Panc1 (cell line): ENCODE results near the gene NDC1. TPM values are rescaled to one million over a fixed set of nuclear protein-coding genes. Genes with fewer than 3 reads are reported as not detected.

Experiments used
- ATAC-seq: fragments of 200-7000 bp; cut with Tn5 transposase; 2 replicates; pipeline ENCODE4 v1.9.1; 2020; ENCODE audit warnings: mild to moderate bottlenecking, moderate library complexity
- BruUV-seq: library from RNA; stranded (reverse); fragments of 400-500 nt; replicated peaks from 2 replicates; lab custom pipeline; 2021; lab: Mats Ljungman, UMichigan
- CTCF ChIA-PET: fragments of 300-600 bp; sonication (Branson Sonifier 250); formaldehyde crosslinking; loops from one replicate; lab custom pipeline; 2022; ENCODE audit warnings: antibody characterized with exemption; lab: Charles Lee
- POLR2A ChIA-PET: fragments of 300-600 bp; sonication (Branson Sonifier 250); formaldehyde crosslinking; loops from one replicate; lab custom pipeline; 2022; ENCODE audit warnings: antibody characterized with exemption; lab: Charles Lee
- DNase-seq: peaks from one replicate; pipeline ENCODE4 v3.0.0-alpha.2; 2010; ENCODE audit warnings: low read depth, low spot score
- H3K27ac ChIP-seq: 2 replicates; pipeline ENCODE4 v1.5.1; 2011; ENCODE audit warnings: mild to moderate bottlenecking, low read length, inconsistent platforms
- H3K27me3 ChIP-seq: fragments of 200-500 bp; sonication (Bioruptor generic); 2 replicates; pipeline ENCODE4 v1.6.0; 2014; ENCODE audit warnings: low read length, inconsistent platforms; ENCODE audit not compliant: control insufficient read depth, insufficient read depth
- H3K36me3 ChIP-seq: fragments of 200-500 bp; sonication (Bioruptor generic); 2 replicates; pipeline ENCODE4 v1.5.1; 2014; ENCODE audit warnings: inconsistent platforms, mild to moderate bottlenecking, low read length, moderate library complexity; ENCODE audit not compliant: control insufficient read depth, insufficient read depth
- H3K4me1 ChIP-seq: 2 replicates; pipeline ENCODE4 v1.5.1; 2011; ENCODE audit warnings: inconsistent platforms, mild to moderate bottlenecking, low read length, moderate library complexity; ENCODE audit not compliant: control insufficient read depth, insufficient read depth
- H3K4me3 ChIP-seq, 2 experiments: 2 replicates each; pipeline ENCODE4 v1.5.1; 2011 to 2012; ENCODE audit warnings: low read depth in 2 of 2, low read length in 2 of 2, mild to moderate bottlenecking in 2 of 2, inconsistent platforms in 1 of 2, moderate library complexity in 1 of 2
- H3K9me3 ChIP-seq: fragments of 200-500 bp; sonication (Bioruptor generic); 2 replicates; pipeline ENCODE4 v1.5.1; 2014; ENCODE audit warnings: low read depth, mild to moderate bottlenecking, inconsistent platforms, low read length, moderate library complexity; ENCODE audit not compliant: control insufficient read depth, insufficient read depth
- POLR2AphosphoS5 ChIP-seq: IDR thresholded peaks from 2 replicates; pipeline ENCODE4 v1.6.1; 2012; ENCODE audit warnings: mild to moderate bottlenecking, low read depth, low read length, moderate library complexity
- SIN3A ChIP-seq: IDR thresholded peaks from 2 replicates; pipeline ENCODE4 v1.6.1; 2012; ENCODE audit warnings: low read depth, mild to moderate bottlenecking, low read length, moderate library complexity, borderline replicate concordance; ENCODE audit not compliant: insufficient read depth
- TCF7L2 ChIP-seq: IDR thresholded peaks from 2 replicates; pipeline ENCODE4 v1.6.1; 2011; ENCODE audit warnings: mild to moderate bottlenecking, low read depth, low read length, inconsistent platforms
- in situ Hi-C: cut with HindIII; loops from 2 replicates; pipeline ENCODE4 v1.10.0; 2016; ENCODE audit warnings: low sequenced_read_pairs, low pct_unique_long_range_greater_than_20kb
- intact Hi-C: fragments of 100-400 bp; cut with micrococcal nuclease; formaldehyde crosslinking; loops from one replicate; pipeline ENCODE4 v1.10.0; 2022; ENCODE audit not compliant: unreplicated experiment
- total RNA-seq: library from RNA; stranded (reverse); gene quantifications from one replicate; pipeline ENCODE4 v1.2.1, GENCODE V29; 2021; ENCODE audit not compliant: unreplicated experiment
- TF ChIP-seq, protein P1 (sequence below), 2 experiments: IDR thresholded peaks; 2 replicates each; pipeline ENCODE4 v1.6.1; 2011 to 2012; ENCODE audit warnings: low read depth in 2 of 2, control low read depth in 1 of 2, low read length in 1 of 2, mild to moderate bottlenecking in 1 of 2, moderate library complexity in 1 of 2; ENCODE audit not compliant: insufficient read depth in 1 of 2
- TF ChIP-seq, protein P2 (sequence below): fragments of 450-650 bp; IDR thresholded peaks from 2 replicates; pipeline ENCODE4 v1.5.1; 2017; ENCODE audit warnings: mild to moderate bottlenecking

Gene NDC1
- total RNA-seq, 1 experiment from 2014 or later, result 44.4 TPM

DNA sequence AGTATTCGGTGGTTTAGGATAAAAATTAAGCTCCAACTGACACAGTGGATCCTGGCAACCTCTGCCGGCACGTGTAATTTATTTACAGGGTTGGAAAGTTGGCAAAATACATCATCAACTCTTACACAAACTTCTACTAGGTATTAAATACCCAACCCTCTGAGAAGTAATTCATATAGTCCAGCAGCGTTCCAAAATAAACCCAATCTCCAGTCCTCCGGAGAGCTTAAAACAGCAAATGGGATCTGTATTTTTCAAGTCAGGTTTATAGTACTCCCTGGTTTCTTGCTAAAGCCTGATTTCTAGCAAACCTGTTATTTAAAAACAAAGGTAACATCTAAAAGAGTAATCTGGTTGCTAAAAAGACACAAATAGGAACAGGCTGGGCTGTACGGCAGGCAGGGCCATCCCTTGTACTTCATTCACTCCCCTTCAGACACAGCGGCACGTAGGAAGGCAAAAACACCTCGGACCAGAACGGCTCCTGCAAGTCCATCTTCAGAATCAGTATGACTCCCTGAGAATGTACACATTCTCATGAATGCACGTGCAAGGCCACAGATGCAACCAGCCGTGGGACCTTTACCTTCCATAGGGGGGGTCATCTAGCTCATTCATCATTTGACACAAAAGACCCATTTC, 107.8 kb downstream of the NDC1 start:
- Histone ChIP-seq H3K27ac (no peak overlapping the region), H3K9me3 (no peaks in the 10 kb centered on the region), H3K36me3 (no peaks in the 10 kb centered on the region), H3K4me1 (peaks cover 2% of the 10 kb centered on the region; the same call in 1 of the 2 replicates), H3K27me3 (no peaks in the 10 kb centered on the region; the same call in 1 of the 2 replicates), H3K4me3 (no peak overlapping the region)
- no peak for ATAC-seq
- no peak for DNase-seq
- in situ Hi-C loops (no loop called here), intact Hi-C loops (no loop called here)
- TF ChIP-seq TCF7L2 (no peak), POLR2AphosphoS5 (no peak), SIN3A (no peak)
- TF ChIP-seq, protein P1, sequence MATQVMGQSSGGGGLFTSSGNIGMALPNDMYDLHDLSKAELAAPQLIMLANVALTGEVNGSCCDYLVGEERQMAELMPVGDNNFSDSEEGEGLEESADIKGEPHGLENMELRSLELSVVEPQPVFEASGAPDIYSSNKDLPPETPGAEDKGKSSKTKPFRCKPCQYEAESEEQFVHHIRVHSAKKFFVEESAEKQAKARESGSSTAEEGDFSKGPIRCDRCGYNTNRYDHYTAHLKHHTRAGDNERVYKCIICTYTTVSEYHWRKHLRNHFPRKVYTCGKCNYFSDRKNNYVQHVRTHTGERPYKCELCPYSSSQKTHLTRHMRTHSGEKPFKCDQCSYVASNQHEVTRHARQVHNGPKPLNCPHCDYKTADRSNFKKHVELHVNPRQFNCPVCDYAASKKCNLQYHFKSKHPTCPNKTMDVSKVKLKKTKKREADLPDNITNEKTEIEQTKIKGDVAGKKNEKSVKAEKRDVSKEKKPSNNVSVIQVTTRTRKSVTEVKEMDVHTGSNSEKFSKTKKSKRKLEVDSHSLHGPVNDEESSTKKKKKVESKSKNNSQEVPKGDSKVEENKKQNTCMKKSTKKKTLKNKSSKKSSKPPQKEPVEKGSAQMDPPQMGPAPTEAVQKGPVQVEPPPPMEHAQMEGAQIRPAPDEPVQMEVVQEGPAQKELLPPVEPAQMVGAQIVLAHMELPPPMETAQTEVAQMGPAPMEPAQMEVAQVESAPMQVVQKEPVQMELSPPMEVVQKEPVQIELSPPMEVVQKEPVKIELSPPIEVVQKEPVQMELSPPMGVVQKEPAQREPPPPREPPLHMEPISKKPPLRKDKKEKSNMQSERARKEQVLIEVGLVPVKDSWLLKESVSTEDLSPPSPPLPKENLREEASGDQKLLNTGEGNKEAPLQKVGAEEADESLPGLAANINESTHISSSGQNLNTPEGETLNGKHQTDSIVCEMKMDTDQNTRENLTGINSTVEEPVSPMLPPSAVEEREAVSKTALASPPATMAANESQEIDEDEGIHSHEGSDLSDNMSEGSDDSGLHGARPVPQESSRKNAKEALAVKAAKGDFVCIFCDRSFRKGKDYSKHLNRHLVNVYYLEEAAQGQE (IDR thresholded peaks at IDR 0.05; ENCODE audit: insufficient read depth in 1 of 2, low read depth in 2 of 2, low read length in 1 of 2), result no peak
- TF ChIP-seq, protein P2, sequence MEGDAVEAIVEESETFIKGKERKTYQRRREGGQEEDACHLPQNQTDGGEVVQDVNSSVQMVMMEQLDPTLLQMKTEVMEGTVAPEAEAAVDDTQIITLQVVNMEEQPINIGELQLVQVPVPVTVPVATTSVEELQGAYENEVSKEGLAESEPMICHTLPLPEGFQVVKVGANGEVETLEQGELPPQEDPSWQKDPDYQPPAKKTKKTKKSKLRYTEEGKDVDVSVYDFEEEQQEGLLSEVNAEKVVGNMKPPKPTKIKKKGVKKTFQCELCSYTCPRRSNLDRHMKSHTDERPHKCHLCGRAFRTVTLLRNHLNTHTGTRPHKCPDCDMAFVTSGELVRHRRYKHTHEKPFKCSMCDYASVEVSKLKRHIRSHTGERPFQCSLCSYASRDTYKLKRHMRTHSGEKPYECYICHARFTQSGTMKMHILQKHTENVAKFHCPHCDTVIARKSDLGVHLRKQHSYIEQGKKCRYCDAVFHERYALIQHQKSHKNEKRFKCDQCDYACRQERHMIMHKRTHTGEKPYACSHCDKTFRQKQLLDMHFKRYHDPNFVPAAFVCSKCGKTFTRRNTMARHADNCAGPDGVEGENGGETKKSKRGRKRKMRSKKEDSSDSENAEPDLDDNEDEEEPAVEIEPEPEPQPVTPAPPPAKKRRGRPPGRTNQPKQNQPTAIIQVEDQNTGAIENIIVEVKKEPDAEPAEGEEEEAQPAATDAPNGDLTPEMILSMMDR, result no peak
- POLR2A ChIA-PET, result no interaction called here
- BruUV-seq, result no TSS peak
- CTCF ChIA-PET, result interaction anchor here (0.9 kb wide), 1 partner anchor 15 kb away, joined by 3 read pairs; no protein-coding TSS in a partner anchor

DNA sequence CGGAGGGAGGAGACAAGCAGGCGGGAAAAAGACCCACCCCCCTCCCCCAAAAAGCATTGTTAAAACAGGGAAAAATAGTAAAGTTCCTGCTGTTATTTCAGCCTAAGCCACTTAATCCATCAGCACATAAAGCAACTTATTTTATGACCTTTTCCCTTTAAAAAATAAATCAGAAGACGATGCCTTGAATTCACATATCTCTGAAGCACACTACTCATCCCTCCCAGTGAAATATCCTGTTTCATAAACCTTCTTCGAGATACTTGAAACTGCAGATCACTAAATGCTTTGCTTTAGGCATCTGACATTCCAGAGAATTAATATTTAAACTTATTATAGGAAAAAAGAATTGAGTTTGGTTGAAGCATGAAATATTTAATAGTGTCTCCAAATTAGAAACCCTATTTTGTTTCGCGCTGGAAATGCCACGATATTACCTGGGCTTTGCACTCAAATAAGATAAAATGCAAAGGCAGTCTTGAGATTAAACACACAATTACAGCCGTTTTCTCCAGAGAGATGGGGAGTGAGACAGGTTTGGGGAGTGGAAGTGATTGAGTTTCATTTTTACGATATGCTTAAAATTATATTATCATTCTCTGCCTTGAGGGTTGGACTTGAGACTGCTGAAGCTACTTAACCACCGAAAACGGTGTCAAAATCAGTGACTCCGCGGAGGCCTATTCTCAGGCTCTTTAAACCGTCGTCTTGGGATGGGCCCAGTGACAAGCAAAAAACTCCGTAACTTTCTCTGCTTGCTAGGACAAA, 108.5 kb downstream of the NDC1 start:
- Histone ChIP-seq H3K27ac (no peak overlapping the region), H3K36me3 (no peaks in the 10 kb centered on the region), H3K4me1 (peaks cover 2% of the 10 kb centered on the region; the same call in 1 of the 2 replicates), H3K27me3 (no peaks in the 10 kb centered on the region; the same call in 1 of the 2 replicates), H3K9me3 (no peaks in the 10 kb centered on the region), H3K4me3 (no peak overlapping the region)
- CTCF ChIA-PET, result interaction anchor here (0.9 kb wide), 1 partner anchor 14 kb away, joined by 3 read pairs; no protein-coding TSS in a partner anchor
- intact Hi-C loops, result no loop called here
- DNase-seq (no peak), ATAC-seq (no peak)
- POLR2A ChIA-PET, result no interaction called here
- in situ Hi-C loops, result no loop called here
- no TSS peak for BruUV-seq
- TF ChIP-seq TCF7L2 (no peak), SIN3A (no peak), POLR2AphosphoS5 (no peak)
- TF ChIP-seq, protein P2, result no peak
- TF ChIP-seq, protein P1 (IDR thresholded peaks at IDR 0.05; ENCODE audit: insufficient read depth in 1 of 2, low read depth in 2 of 2, low read length in 1 of 2), result no peak
